HEK293 (cell line): ENCODE measurements around the gene PPP4C.
A peak's percentile ranks its signal among the peaks of the same experiment; 100 is the strongest.

Source experiments
- OSR2 ChIP-seq: fragments of 450-650 bp; formaldehyde crosslinking; IDR thresholded peaks from 2 replicates; pipeline ENCODE4 v1.5.1; 2016; ENCODE audit warnings: missing biosample characterization, missing genetic modification characterization
- SCRT1 ChIP-seq: fragments of 450-650 bp; formaldehyde crosslinking; IDR thresholded peaks from 2 replicates; pipeline ENCODE4 v1.5.1; 2016; ENCODE audit warnings: missing biosample characterization, missing genetic modification characterization, borderline replicate concordance
- SP7 ChIP-seq: fragments of 450-650 bp; formaldehyde crosslinking; IDR thresholded peaks from 2 replicates; pipeline ENCODE4 v1.5.1; 2016; ENCODE audit warnings: missing biosample characterization, missing genetic modification characterization
- TRIM28 ChIP-seq: IDR thresholded peaks from 2 replicates; pipeline ENCODE4 v1.6.1; 2011; ENCODE audit warnings: low read length, control low read depth, borderline replicate concordance
- ZEB2 ChIP-seq: fragments of 450-650 bp; formaldehyde crosslinking; IDR thresholded peaks from 2 replicates; pipeline ENCODE4 v1.5.1; 2016; ENCODE audit warnings: missing biosample characterization, missing genetic modification characterization
- ZNF157 ChIP-seq: fragments of 450-650 bp; formaldehyde crosslinking; IDR thresholded peaks from 2 replicates; pipeline ENCODE4 v1.5.1; 2016; ENCODE audit warnings: missing biosample characterization, missing genetic modification characterization
- ZNF2 ChIP-seq: fragments of 450-650 bp; formaldehyde crosslinking; IDR thresholded peaks from 2 replicates; pipeline ENCODE4 v1.5.1; 2016; ENCODE audit warnings: missing biosample characterization, missing genetic modification characterization
- ZNF248 ChIP-seq: fragments of 450-650 bp; formaldehyde crosslinking; IDR thresholded peaks from 2 replicates; pipeline ENCODE4 v1.5.1; 2017; ENCODE audit warnings: missing biosample characterization, missing genetic modification characterization
- ZNF433 ChIP-seq: fragments of 450-650 bp; formaldehyde crosslinking; IDR thresholded peaks from 2 replicates; pipeline ENCODE4 v1.5.1; 2016; ENCODE audit warnings: missing biosample characterization, missing genetic modification characterization, low read depth
- ZNF600 ChIP-seq: fragments of 450-650 bp; formaldehyde crosslinking; IDR thresholded peaks from 2 replicates; pipeline ENCODE4 v1.5.1; 2016; ENCODE audit warnings: missing biosample characterization, missing genetic modification characterization
- ZNF610 ChIP-seq: fragments of 450-650 bp; formaldehyde crosslinking; IDR thresholded peaks from 2 replicates; pipeline ENCODE4 v1.5.1; 2016; ENCODE audit warnings: missing biosample characterization, missing genetic modification characterization, borderline replicate concordance
- ZNF629 ChIP-seq: fragments of 450-650 bp; formaldehyde crosslinking; IDR thresholded peaks from 2 replicates; pipeline ENCODE4 v1.5.1; 2017; ENCODE audit warnings: missing biosample characterization, missing genetic modification characterization
- ZNF658 ChIP-seq: fragments of 450-650 bp; formaldehyde crosslinking; IDR thresholded peaks from 2 replicates; pipeline ENCODE4; 2016; ENCODE audit warnings: missing biosample characterization, missing genetic modification characterization
- ZNF776 ChIP-seq: fragments of 450-650 bp; formaldehyde crosslinking; IDR thresholded peaks from 2 replicates; pipeline ENCODE4 v1.5.0; 2017; ENCODE audit warnings: missing biosample characterization, missing genetic modification characterization, borderline replicate concordance
- ZSCAN30 ChIP-seq: fragments of 450-650 bp; IDR thresholded peaks from 2 replicates; pipeline ENCODE4 v1.5.1; 2018; ENCODE audit warnings: missing biosample characterization, mild to moderate bottlenecking, missing genetic modification characterization, moderate library complexity
- TF ChIP-seq, protein P1 (sequence below): fragments of 450-650 bp; formaldehyde crosslinking; IDR thresholded peaks from 2 replicates; pipeline ENCODE4 v1.5.1; 2016; ENCODE audit warnings: missing biosample characterization, missing genetic modification characterization
- TF ChIP-seq, protein P2 (sequence below): IDR thresholded peaks from 2 replicates; pipeline ENCODE4 v1.6.1; 2011; ENCODE audit warnings: mild to moderate bottlenecking, low read depth, low read length, borderline replicate concordance
- TF ChIP-seq, protein P3 (sequence below): fragments of 450-650 bp; formaldehyde crosslinking; IDR thresholded peaks from 2 replicates; pipeline ENCODE4 v1.5.1; 2016; ENCODE audit warnings: missing biosample characterization, missing genetic modification characterization
- TF ChIP-seq, protein P4 (sequence below): fragments of 450-650 bp; formaldehyde crosslinking; IDR thresholded peaks from 2 replicates; pipeline ENCODE4 v1.5.1; 2016; ENCODE audit warnings: missing biosample characterization, missing genetic modification characterization
- TF ChIP-seq, protein P5 (sequence below): fragments of 450-650 bp; formaldehyde crosslinking; IDR thresholded peaks from 2 replicates; pipeline ENCODE4 v1.5.1; 2016; ENCODE audit warnings: missing biosample characterization, missing genetic modification characterization
- TF ChIP-seq, protein P6 (sequence below): fragments of 450-650 bp; formaldehyde crosslinking; IDR thresholded peaks from 2 replicates; pipeline ENCODE4 v1.5.1; 2016; ENCODE audit warnings: missing biosample characterization, missing genetic modification characterization
- TF ChIP-seq, protein P7 (sequence below): fragments of 450-650 bp; formaldehyde crosslinking; IDR thresholded peaks from 2 replicates; pipeline ENCODE4 v1.5.1; 2016; ENCODE audit warnings: missing biosample characterization, missing genetic modification characterization
- TF ChIP-seq, protein P8 (sequence below): fragments of 450-650 bp; formaldehyde crosslinking; IDR thresholded peaks from 2 replicates; pipeline ENCODE4 v1.5.1; 2016; ENCODE audit warnings: missing biosample characterization, missing genetic modification characterization

PPP4C gene

DNA sequence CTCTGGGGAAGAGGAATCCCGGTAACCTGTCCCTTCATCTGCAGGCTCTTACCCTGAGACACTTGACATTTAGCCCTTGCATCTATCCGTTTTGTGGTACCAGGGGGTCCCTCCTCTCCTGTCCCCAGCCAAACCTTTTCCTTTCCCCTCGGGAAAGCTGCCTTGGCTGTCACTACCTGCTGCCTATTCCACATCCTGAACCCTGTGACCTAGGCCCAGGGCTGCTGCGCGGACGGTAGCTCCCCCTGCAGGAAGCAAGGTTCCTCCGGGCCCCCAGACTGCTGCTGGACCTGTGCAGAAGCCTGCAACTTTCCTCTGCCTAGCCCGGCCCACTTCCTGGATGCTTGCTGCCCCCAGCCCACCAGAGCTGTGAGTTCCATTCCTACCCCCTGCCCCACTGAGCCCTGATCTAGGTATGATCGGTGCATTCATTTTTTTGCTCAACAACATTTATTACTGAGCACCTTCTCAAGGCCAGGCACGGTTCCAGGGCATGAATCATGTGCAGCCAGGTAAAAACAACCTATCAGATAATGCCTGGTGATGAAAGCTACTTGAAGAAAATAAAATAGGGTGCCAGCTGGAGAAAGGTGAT lies 20.7 kb upstream of the PPP4C start (continued):
- TF ChIP-seq, protein P1, sequence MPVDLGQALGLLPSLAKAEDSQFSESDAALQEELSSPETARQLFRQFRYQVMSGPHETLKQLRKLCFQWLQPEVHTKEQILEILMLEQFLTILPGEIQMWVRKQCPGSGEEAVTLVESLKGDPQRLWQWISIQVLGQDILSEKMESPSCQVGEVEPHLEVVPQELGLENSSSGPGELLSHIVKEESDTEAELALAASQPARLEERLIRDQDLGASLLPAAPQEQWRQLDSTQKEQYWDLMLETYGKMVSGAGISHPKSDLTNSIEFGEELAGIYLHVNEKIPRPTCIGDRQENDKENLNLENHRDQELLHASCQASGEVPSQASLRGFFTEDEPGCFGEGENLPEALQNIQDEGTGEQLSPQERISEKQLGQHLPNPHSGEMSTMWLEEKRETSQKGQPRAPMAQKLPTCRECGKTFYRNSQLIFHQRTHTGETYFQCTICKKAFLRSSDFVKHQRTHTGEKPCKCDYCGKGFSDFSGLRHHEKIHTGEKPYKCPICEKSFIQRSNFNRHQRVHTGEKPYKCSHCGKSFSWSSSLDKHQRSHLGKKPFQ (tag by site-specific recombination), result no peak
- TF ChIP-seq, protein P2, sequence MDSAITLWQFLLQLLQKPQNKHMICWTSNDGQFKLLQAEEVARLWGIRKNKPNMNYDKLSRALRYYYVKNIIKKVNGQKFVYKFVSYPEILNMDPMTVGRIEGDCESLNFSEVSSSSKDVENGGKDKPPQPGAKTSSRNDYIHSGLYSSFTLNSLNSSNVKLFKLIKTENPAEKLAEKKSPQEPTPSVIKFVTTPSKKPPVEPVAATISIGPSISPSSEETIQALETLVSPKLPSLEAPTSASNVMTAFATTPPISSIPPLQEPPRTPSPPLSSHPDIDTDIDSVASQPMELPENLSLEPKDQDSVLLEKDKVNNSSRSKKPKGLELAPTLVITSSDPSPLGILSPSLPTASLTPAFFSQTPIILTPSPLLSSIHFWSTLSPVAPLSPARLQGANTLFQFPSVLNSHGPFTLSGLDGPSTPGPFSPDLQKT, result no peak
- TF ChIP-seq ZNF658 (tag by site-specific recombination) (no peak), OSR2 (tag by site-specific recombination) (peak; percentile 79), ZNF157 (tag by site-specific recombination) (no peak), ZNF629 (tag by site-specific recombination) (0 out of 2 replicates have a peak, but pooled peaks have one; percentile 21), ZNF248 (tag by site-specific recombination) (no peak), ZNF610 (no peak), SP7 (tag by site-specific recombination) (peak; percentile 26; the same call in 1 of the 2 replicates), ZNF600 (tag by site-specific recombination) (peak; percentile 84), SCRT1 (tag by site-specific recombination) (no peak), ZSCAN30 (0 out of 2 replicates have a peak, but pooled peaks have one; percentile 12), ZNF433 (tag by site-specific recombination) (no peak), TRIM28 (peak; percentile 42; the same call in 1 of the 2 replicates), ZNF776 (tag by site-specific recombination) (no peak), ZNF2 (tag by site-specific recombination) (peak; percentile 99), ZEB2 (peak; percentile 20; the same call in 1 of the 2 replicates)
- TF ChIP-seq, protein P3, sequence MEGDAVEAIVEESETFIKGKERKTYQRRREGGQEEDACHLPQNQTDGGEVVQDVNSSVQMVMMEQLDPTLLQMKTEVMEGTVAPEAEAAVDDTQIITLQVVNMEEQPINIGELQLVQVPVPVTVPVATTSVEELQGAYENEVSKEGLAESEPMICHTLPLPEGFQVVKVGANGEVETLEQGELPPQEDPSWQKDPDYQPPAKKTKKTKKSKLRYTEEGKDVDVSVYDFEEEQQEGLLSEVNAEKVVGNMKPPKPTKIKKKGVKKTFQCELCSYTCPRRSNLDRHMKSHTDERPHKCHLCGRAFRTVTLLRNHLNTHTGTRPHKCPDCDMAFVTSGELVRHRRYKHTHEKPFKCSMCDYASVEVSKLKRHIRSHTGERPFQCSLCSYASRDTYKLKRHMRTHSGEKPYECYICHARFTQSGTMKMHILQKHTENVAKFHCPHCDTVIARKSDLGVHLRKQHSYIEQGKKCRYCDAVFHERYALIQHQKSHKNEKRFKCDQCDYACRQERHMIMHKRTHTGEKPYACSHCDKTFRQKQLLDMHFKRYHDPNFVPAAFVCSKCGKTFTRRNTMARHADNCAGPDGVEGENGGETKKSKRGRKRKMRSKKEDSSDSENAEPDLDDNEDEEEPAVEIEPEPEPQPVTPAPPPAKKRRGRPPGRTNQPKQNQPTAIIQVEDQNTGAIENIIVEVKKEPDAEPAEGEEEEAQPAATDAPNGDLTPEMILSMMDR (tag by site-specific recombination), result peak; percentile 67; the same call in 1 of the 2 replicates
- TF ChIP-seq, protein P4, sequence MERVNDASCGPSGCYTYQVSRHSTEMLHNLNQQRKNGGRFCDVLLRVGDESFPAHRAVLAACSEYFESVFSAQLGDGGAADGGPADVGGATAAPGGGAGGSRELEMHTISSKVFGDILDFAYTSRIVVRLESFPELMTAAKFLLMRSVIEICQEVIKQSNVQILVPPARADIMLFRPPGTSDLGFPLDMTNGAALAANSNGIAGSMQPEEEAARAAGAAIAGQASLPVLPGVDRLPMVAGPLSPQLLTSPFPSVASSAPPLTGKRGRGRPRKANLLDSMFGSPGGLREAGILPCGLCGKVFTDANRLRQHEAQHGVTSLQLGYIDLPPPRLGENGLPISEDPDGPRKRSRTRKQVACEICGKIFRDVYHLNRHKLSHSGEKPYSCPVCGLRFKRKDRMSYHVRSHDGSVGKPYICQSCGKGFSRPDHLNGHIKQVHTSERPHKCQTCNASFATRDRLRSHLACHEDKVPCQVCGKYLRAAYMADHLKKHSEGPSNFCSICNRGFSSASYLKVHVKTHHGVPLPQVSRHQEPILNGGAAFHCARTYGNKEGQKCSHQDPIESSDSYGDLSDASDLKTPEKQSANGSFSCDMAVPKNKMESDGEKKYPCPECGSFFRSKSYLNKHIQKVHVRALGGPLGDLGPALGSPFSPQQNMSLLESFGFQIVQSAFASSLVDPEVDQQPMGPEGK (tag by site-specific recombination), result peak; percentile 81
- TF ChIP-seq, protein P5, sequence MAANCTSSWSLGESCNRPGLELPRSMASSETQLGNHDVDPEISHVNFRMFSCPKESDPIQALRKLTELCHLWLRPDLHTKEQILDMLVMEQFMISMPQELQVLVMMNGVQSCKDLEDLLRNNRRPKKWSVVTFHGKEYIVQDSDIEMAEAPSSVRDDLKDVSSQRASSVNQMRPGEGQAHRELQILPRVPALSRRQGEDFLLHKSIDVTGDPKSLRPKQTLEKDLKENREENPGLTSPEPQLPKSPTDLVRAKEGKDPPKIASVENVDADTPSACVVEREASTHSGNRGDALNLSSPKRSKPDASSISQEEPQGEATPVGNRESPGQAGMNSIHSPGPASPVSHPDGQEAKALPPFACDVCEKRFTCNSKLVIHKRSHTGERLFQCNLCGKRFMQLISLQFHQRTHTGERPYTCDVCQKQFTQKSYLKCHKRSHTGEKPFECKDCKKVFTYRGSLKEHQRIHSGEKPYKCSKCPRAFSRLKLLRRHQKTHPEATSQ (tag by site-specific recombination), result no peak
- TF ChIP-seq, protein P6, sequence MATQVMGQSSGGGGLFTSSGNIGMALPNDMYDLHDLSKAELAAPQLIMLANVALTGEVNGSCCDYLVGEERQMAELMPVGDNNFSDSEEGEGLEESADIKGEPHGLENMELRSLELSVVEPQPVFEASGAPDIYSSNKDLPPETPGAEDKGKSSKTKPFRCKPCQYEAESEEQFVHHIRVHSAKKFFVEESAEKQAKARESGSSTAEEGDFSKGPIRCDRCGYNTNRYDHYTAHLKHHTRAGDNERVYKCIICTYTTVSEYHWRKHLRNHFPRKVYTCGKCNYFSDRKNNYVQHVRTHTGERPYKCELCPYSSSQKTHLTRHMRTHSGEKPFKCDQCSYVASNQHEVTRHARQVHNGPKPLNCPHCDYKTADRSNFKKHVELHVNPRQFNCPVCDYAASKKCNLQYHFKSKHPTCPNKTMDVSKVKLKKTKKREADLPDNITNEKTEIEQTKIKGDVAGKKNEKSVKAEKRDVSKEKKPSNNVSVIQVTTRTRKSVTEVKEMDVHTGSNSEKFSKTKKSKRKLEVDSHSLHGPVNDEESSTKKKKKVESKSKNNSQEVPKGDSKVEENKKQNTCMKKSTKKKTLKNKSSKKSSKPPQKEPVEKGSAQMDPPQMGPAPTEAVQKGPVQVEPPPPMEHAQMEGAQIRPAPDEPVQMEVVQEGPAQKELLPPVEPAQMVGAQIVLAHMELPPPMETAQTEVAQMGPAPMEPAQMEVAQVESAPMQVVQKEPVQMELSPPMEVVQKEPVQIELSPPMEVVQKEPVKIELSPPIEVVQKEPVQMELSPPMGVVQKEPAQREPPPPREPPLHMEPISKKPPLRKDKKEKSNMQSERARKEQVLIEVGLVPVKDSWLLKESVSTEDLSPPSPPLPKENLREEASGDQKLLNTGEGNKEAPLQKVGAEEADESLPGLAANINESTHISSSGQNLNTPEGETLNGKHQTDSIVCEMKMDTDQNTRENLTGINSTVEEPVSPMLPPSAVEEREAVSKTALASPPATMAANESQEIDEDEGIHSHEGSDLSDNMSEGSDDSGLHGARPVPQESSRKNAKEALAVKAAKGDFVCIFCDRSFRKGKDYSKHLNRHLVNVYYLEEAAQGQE (tag by site-specific recombination), result 0 out of 2 replicates have a peak, but pooled peaks have one; percentile 60
- TF ChIP-seq, protein P7, sequence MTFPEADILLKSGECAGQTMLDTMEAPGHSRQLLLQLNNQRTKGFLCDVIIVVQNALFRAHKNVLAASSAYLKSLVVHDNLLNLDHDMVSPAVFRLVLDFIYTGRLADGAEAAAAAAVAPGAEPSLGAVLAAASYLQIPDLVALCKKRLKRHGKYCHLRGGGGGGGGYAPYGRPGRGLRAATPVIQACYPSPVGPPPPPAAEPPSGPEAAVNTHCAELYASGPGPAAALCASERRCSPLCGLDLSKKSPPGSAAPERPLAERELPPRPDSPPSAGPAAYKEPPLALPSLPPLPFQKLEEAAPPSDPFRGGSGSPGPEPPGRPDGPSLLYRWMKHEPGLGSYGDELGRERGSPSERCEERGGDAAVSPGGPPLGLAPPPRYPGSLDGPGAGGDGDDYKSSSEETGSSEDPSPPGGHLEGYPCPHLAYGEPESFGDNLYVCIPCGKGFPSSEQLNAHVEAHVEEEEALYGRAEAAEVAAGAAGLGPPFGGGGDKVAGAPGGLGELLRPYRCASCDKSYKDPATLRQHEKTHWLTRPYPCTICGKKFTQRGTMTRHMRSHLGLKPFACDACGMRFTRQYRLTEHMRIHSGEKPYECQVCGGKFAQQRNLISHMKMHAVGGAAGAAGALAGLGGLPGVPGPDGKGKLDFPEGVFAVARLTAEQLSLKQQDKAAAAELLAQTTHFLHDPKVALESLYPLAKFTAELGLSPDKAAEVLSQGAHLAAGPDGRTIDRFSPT (tag by site-specific recombination), result no peak
- TF ChIP-seq, protein P8, sequence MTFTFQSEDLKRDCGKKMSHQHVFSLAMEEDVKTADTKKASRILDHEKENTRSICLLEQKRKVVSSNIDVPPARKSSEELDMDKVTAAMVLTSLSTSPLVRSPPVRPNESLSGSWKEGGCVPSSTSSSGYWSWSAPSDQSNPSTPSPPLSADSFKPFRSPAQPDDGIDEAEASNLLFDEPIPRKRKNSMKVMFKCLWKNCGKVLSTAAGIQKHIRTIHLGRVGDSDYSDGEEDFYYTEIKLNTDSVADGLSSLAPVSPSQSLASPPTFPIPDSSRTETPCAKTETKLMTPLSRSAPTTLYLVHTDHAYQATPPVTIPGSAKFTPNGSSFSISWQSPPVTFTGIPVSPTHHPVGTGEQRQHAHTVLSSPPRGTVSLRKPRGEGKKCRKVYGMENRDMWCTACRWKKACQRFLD (tag by site-specific recombination), result no peak
